B cell (primary cell): ENCODE measurements around the gene RAB3B.

Experiments
- CTCF ChIP-seq: fragments of 200-600 bp; IDR thresholded peaks from one replicate; pipeline ENCODE4 v1.8.0; 2022; ENCODE audit warnings: antibody characterized with exemption, mild to moderate bottlenecking
- EZH2 ChIP-seq: IDR thresholded peaks from 2 replicates; pipeline ENCODE4 v1.6.1; 2012; ENCODE audit warnings: borderline replicate concordance, low read depth, mild to moderate bottlenecking, moderate library complexity, low read length; ENCODE audit not compliant: insufficient read depth, poor library complexity, severe bottlenecking

DNA sequence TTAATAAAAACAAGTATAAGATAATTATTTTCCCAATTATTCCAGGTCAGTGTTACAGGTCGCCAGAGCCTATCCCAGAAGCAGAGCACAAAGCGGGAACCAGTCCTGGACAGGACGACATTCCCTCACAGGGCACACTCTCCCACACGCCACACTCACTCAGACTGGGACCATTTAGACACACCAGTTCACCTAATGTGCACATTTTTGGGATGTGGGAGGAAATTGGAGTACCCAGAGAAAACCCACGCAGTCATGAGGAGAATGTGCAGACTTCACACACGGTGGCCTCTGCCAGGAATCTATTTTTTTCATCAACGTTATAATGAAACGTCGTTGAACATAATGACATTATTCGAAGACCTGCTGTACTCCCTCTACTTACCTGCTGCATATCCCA is 91.5 kb downstream of the RAB3B start:
- no peak for TF ChIP-seq CTCF
- no peak for TF ChIP-seq EZH2
